GM08714 (cell line): ENCODE data around the gene SIX6.

ENCODE experiments used
- H3K4me3 ChIP-seq: fragments of 200-500 bp; sonication (Bioruptor generic); 2 replicates; pipeline ENCODE4 v1.5.1; 2014; ENCODE audit warnings: mild to moderate bottlenecking, low read length, inconsistent platforms
- ZNF274 ChIP-seq: IDR thresholded peaks from 2 replicates; pipeline ENCODE4 v1.6.1; 2012; ENCODE audit warnings: mild to moderate bottlenecking, low read depth, low read length

Gene SIX6

DNA sequence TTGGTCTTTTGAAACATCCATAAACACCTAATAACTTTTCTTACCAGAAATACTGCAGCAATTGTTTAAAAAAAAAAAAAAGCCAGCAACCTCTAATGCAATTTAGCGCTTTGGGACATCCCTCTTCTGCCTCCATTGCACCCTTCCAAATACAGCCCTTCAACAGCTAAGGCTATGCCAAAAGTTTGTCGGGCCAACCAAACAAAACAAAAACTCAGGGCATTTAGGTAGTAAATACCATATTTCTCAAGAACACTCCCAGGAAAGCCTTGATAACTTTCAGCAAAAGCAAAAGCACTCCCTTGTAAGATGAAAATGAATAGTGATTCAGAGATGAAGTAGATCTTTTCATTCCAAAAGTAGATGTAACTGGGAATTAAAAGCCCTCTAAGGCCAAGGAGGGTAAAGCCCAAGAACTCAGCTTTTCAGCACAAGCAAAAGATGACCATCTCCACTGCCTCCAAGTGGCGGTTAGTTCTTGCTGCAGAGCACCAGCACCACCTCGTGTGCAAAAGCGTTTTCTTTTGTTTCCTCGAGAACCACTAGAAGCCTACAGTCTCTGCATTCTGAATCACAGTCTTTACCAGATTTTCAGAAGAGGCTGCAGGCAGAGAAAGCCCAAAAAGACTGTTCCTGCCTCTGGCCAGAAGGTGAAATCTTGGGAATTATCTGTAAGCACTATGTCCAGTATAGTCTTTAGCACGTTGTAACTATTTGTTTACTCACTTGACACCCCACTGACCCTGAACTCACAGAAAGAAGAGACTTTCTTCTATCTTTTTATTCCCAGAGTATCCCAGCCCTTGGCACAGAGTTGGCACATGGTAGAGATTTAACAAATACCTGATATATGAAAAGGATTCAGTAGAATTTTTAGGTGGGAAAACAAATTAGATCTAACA lies 53.1 kb downstream of the SIX6 start:
- no peak for TF ChIP-seq ZNF274
- no peak overlapping the region for H3K4me3 ChIP-seq
